Measurements from ENCODE around the gene ZNHIT3.

DNA sequence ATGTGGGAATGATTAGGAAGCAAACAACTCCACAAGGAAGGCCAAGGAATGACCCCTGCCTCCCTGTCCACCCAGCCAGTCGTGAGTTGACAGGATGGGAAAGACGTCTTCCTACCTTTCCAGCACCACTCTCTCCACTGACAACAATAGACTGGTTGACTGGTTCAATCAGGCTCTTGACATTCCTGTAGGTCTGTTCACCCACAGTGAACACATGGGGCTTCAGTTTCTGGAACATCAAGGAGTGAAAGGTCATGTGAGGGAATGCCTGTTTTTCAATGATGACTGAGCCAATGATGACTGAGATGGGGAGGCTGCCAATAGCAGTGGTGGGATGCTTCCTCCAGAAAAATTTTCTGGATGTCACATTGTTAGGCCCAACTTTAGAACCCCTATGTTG, 38.6 kb downstream of the ZNHIT3 start:
- no peak for TF ChIP-seq CTCF (IDR thresholded peaks at IDR 0.05; ENCODE audit: low read length)
- no peak for TF ChIP-seq EZH2 (IDR thresholded peaks at IDR 0.05; ENCODE audit: borderline replicate concordance, low read length)
